Stimulated activated naive CD8-positive, alpha-beta T cell treated with anti-CD3 and anti-CD28 coated beads, Interleukin-15, amount 100 ng/mL, for 72 hours (primary cell): ENCODE results near the gene LSMEM2.

Experiments
- ATAC-seq: fragments of 150-1000 bp; cut with Tn5 transposase; 2 replicates; pipeline ENCODE4 v1.10.0; 2021; ENCODE audit warnings: mild to moderate bottlenecking, moderate library complexity
- DNase-seq, 2 donors: peaks; one replicate each; pipeline ENCODE4 v3.0.0; 2021 to 2022
- H3K27ac Mint-ChIP-seq, 2 donors: one replicate each; pipeline ENCODE4 v1.8.0; 2022; ENCODE audit warnings: mild to moderate bottlenecking in 2 of 2, mixed read lengths in 2 of 2, moderate library complexity in 2 of 2
- H3K27me3 Mint-ChIP-seq: one replicate; pipeline ENCODE4 v1.8.0; 2022; ENCODE audit warnings: mixed read lengths
- H3K4me1 Mint-ChIP-seq: one replicate; pipeline ENCODE4 v1.8.0; 2022; ENCODE audit warnings: mild to moderate bottlenecking, mixed read lengths
- H3K4me3 Mint-ChIP-seq, 2 donors: one replicate each; pipeline ENCODE4 v1.8.0; 2022; ENCODE audit warnings: mild to moderate bottlenecking in 2 of 2, mixed read lengths in 2 of 2, moderate library complexity in 1 of 2
- H3K9me3 Mint-ChIP-seq, 2 donors: one replicate each; pipeline ENCODE4 v1.8.0; 2022; ENCODE audit warnings: mixed read lengths in 2 of 2

The LSMEM2 gene

DNA sequence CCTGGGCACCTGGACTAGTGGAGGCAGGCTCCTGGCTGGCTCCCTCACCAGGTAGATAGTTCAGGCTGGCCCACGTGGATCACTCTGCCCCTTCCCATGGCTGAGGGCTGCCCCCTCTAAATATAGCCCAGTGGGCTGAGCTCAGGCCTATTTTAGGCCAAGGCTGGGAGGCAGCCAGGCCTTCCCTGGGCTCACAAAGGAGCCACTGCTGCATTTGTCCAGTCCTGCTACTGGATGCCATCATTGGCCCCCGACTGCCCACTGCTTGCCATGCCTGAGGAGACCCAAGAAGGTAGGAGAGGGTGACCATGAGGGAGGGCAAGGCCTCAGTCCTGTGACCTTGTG lies at the start of gene LSMEM2:
TSS of gene LSMEM2 (plus strand) at position 208 of the 345 bp plus-strand sequence. CDS start at position 235, 27 bp downstream.
- Mint-ChIP-seq H3K27me3 (peaks cover 47% of the 10 kb centered on the region), H3K4me1 (peaks cover 27% of the 10 kb centered on the region), H3K27ac (no peak within 1 kb of the TSS)

DNA sequence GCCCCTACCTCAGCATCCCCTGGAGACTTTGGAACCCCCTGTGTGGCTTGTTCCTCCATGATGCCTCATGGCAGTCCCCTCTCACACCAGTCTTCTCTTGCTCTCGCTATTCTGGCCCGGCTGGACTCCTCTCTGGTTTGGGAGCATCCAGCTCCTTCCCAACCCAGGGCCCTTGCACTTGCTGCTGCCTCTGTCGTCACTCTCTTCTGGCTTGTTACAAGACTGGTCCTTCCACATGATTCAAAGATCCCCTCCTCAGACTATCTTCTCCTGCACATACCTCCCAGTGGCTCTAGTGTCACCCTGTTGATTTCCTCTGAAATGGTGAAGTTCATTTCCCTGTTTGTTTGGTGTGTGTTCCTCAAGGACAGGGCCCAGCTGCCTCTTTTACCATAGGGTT lies 49.4 kb upstream of the LSMEM2 start:
- ATAC-seq (no peak), DNase-seq (no peak)
- no peak overlapping the region for H3K4me3 Mint-ChIP-seq
- no peak overlapping the region for H3K27ac Mint-ChIP-seq
- peaks cover 47% of the 10 kb centered on the region for H3K4me1 Mint-ChIP-seq
- no peaks in the 10 kb centered on the region for H3K9me3 Mint-ChIP-seq
- peaks cover 11% of the 10 kb centered on the region for H3K27me3 Mint-ChIP-seq

More for the DNA sequence above, at the start of gene LSMEM2:
- ATAC-seq (no peak), DNase-seq (no peak)
- H3K4me3 Mint-ChIP-seq, result no peak within 1 kb of the TSS
- no peaks in the 10 kb centered on the region for H3K9me3 Mint-ChIP-seq

DNA sequence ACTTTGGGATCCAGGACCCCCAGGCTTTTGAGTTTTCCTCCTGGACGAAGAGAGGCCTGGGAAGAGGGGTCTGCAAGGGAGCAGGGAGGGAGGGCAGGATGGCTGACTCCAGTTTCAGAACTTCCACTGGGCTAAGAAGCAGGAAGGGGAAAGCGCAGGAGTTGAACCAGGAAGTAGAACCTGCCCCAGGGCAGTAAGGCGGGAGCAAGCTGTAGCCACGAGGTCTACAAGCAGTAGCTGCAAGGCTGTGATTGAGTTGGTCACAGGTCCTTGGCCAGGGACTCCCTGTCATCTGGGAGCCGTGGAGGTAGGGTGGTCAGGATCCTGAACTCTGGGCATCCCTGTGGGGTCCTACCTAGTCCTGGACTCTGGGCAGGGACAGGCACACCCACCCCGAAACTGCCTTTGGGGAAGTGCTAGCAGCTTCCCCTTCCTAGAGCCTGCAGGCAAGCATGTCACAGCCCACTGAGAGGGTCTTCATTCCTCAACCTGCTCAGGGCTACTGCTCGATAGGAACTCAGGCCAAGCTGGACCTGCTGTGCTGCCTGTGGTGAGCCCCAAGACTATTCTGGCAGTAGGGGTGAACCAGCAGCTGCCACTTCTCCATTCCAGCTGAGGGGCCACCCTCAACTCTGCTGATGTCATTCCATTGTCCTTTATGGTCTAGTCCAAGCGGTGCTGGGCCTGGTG lies 48.6 kb upstream of the LSMEM2 start:
- H3K4me3 Mint-ChIP-seq, result no peak overlapping the region
- peak overlapping the region in 1 of 2 donors; percentile 23 for H3K27ac Mint-ChIP-seq
- peaks cover 49% of the 10 kb centered on the region for H3K4me1 Mint-ChIP-seq
- no peak for ATAC-seq
- H3K9me3 Mint-ChIP-seq, result no peaks in the 10 kb centered on the region
- no peak for DNase-seq
- peaks cover 4% of the 10 kb centered on the region for H3K27me3 Mint-ChIP-seq

DNA sequence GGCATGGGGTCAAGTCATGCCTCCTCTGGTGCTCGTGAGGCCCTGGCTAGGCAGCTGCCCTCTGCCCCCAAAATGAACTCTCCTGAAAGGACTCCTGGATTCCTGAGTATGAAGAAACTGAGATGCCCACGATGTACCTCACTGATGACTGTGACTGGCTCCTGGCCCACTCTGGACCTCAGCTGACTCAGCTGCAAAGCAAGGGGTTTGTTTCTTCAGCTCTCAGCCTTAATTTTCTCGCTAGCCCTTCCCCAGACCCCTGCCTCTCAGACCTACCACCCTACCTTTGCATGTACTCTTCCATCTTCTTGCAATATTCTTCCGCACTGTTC lies 48.1 kb upstream of the LSMEM2 start:
- Mint-ChIP-seq H3K27me3 (no peaks in the 10 kb centered on the region), H3K27ac (peak overlapping the region in 1 of 2 donors; percentile 23)
- no peak for DNase-seq

DNA sequence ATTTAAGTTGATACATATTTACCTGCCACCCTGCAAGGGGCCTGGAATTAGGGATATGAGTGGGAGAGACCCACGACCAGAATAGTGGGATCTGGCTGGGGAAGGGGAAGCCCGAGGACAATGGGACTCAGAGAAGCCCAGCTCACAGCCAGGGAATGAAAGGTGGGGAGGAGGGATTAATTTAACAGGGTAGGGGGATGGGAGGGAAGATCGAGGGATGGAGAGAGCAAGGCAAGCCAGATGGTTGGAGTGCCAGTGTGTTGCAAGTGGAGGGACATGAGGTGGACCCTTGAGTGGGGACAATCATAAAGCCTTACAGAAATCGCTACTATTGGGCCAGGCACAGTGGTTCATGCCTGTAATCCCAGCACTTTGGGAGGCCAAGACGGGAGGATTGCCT lies 47.3 kb upstream of the LSMEM2 start:
- H3K4me3 Mint-ChIP-seq, result no peak overlapping the region
- no peaks in the 10 kb centered on the region for H3K27me3 Mint-ChIP-seq
- no peaks in the 10 kb centered on the region for H3K9me3 Mint-ChIP-seq
- no peak for ATAC-seq
- H3K27ac Mint-ChIP-seq, result no peak overlapping the region
- peaks cover 44% of the 10 kb centered on the region for H3K4me1 Mint-ChIP-seq
- no peak for DNase-seq

More for the DNA sequence above, 48.1 kb upstream of the LSMEM2 start:
- H3K4me1 Mint-ChIP-seq, result peaks cover 50% of the 10 kb centered on the region
- no peak for ATAC-seq
- no peak overlapping the region for H3K4me3 Mint-ChIP-seq
- H3K9me3 Mint-ChIP-seq, result no peaks in the 10 kb centered on the region

DNA sequence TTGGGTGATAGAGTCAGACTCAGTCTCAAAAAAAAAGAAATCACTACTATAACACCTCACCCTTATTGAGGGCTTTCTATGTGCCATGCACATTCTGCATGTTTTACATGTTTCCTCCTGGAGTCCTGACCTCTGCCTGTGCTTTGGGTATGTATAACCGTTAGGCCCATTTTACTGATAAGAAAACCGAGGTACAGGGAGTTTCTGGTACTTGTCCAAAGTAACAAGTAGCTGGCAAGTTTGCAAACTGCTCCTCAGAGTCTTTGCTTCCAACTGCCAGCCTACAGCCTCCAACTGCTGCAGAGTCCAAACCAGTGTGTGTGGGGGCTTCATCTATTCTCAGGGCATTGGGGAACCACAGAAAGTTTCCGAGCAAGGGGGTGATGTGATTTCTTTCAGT lies 46.6 kb upstream of the LSMEM2 start:
- H3K4me3 Mint-ChIP-seq, result no peak overlapping the region
- ATAC-seq, result no peak
- H3K9me3 Mint-ChIP-seq, result no peaks in the 10 kb centered on the region
- H3K27ac Mint-ChIP-seq, result no peak overlapping the region
- H3K27me3 Mint-ChIP-seq, result no peaks in the 10 kb centered on the region
- no peak for DNase-seq
- peaks cover 40% of the 10 kb centered on the region for H3K4me1 Mint-ChIP-seq

DNA sequence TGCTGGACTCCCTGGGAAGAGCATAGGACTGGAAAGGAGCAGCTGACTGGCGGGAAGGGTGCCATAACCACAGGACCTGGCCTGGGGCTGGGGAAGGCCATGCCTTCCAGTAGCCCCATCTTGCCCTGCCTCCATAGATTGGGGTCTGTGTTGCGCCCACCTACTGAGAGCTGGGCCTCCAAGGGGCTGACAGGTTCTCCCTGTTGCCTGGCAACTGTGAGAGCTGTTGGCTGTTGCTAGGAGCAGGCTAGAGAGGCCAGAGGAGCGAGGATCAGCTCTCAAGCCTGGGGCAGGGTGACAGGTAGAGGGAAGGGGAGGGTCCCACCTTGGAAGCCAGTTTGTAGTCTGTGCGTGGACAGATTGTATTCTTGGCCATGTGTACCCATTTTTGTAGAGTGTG lies 45.7 kb upstream of the LSMEM2 start:
- DNase-seq (no peak), ATAC-seq (no peak)
- no peak overlapping the region for H3K27ac Mint-ChIP-seq
- peaks cover 38% of the 10 kb centered on the region for H3K4me1 Mint-ChIP-seq
- no peak overlapping the region for H3K4me3 Mint-ChIP-seq
- no peaks in the 10 kb centered on the region for H3K9me3 Mint-ChIP-seq
- H3K27me3 Mint-ChIP-seq, result no peaks in the 10 kb centered on the region

DNA sequence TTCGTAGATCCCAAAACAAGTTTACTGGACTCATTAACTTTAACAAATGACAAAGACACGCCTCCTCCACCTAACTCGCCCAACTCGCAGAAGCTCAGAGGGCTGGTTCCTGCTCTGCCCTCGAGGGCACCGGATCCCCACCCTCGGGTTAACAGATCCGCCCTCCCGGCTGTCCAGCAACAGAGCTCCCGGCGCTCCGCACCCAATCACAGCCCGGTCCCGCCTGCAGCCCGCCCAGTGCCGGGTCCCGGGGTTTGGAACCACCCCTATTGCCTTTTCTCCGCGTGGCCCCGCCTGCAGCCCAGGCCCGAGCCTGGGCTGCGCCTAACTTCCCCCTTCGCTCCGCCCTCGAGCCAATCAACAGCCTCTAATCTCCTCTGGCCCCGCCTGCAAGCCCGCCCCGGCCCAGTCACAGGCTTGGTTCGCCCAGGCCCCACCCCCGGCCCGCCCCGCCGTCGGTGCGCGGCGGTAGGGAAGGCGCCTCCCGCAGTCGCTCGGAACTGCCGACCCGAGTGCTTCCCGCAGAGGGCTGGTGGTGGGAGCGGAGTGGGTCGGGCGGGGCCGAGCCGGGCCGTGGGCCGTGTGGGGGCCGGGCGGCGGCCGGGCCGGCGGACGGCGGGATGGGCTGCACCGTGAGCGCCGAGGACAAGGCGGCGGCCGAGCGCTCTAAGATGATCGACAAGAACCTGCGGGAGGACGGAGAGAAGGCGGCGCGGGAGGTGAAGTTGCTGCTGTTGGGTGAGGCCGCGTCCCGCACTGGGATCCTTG lies 43.0 kb upstream of the LSMEM2 start, which contains the start of gene GNAI2:
TSS of gene GNAI2 (plus strand) at position 489 of the 768 bp plus-strand sequence. CDS start at position 621, 132 bp downstream.
- no peaks in the 10 kb centered on the region for H3K27me3 Mint-ChIP-seq
- peak within 1 kb of the TSS; percentile 96 to 97 for H3K27ac Mint-ChIP-seq
- peak; percentile 94 for ATAC-seq
- H3K9me3 Mint-ChIP-seq, result no peaks in the 10 kb centered on the region
- peak; percentile 99 for DNase-seq
- peak within 1 kb of the TSS; percentile 88 to 97 for H3K4me3 Mint-ChIP-seq
- peaks cover 57% of the 10 kb centered on the region for H3K4me1 Mint-ChIP-seq

DNA sequence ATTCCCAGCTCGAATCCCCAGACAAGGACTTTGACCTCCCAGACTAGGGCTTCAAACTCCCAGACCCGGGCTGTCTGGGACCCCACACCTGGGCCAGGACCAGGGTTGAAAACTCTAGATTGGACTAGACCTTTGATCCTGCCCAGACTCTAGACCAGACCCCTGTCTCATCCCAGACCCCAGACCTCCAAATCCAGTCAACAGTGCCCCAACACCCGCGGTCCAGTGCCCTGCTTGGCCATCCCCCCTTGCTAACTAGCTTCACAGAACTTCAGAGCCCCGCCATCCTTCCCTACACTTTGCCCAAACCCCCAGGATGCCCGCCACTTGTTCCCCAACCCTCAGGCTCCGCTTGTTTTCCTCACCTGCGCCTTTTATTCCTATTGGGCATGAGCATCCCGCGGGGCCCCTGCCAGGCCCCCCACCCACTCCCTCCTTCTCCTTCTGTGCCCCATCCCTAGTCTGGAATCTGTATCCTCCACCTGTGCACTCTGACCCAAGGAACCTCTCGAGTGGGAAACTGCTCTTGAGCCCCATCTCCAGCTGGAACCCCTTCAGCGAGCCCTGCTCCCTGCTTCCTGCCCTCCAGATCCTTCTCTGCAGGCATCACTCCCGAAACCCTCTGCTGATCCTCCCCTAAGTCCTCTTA lies 42.3 kb upstream of the LSMEM2 start:
- ATAC-seq, result no peak

DNA sequence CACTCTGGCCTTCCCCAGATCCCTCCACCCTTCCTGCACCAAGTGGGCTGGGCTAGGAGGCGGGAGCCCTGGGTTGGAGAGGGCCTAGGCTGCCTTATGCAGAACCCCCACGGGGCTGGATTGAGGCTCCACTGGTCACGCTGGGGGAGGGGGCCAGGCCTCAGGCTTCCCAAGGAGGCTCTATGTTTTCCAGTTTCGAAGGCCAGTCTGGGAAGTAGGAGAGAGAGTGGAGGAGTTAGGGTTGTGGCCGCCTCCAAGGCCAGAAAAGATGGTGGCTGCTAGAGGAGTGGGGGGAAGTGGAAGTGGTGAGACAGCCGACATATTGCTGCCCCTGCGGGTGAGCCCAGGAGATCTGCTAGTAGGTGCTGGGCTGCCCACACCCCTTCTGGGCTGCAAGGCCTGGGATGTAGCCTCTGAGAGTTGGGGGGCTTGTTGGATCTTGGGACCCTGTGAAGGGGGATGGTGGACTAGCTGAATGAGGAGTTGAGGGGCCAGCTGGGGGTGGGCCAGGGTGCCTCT lies 41.7 kb upstream of the LSMEM2 start:
- Mint-ChIP-seq H3K4me1 (peaks cover 70% of the 10 kb centered on the region), H3K27ac (peak overlapping the region; percentile 96 to 97), H3K9me3 (no peaks in the 10 kb centered on the region), H3K4me3 (peak overlapping the region; percentile 88 to 97), H3K27me3 (no peaks in the 10 kb centered on the region)
- DNase-seq (peak; percentile 39 to 45), ATAC-seq (no peak)

More for the DNA sequence above, 42.3 kb upstream of the LSMEM2 start:
- no peak for DNase-seq
- H3K4me3 Mint-ChIP-seq, result peak overlapping the region; percentile 88 to 97
- H3K4me1 Mint-ChIP-seq, result peaks cover 64% of the 10 kb centered on the region
- peak overlapping the region; percentile 96 to 97 for H3K27ac Mint-ChIP-seq
- no peaks in the 10 kb centered on the region for H3K9me3 Mint-ChIP-seq
- no peaks in the 10 kb centered on the region for H3K27me3 Mint-ChIP-seq

DNA sequence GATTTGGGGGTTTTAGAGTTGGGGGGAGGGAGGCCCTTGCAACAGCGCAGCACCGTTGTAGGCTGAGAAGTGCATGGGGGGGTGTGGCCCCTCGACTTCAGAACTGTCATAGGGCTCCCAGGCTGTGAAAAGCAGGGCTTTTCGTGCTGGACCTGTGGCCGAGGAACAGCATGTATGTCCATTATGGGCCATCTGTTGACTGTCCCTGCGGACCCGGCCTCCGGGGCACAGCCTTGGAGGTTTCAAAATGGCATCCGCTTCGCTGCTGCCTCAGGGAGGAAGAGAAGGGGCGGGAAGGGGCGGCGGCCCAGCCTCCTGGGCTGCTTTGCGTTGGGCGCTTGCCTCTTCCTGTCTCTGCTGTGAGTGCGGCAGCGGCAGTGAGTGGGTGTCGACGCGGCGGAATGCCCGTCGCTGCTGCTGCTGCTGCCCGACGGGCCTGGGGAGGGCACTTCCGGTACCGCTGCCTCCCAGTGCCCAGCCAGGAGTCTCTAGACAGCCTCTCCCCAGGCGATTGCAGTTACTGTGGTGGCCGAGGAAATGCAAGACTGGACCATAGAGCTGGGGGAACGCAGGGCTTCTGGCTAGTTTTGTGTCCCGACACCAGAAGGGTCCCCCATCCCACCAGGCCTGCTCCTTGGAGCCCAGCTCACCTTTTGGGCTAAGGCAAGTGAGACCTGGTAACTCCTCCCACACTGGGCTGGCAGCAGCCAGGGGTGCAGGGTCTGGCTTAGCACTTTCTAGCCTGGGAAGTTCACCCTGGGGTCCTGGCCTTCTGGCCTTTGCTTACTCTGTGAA lies 40.9 kb upstream of the LSMEM2 start:
- ATAC-seq, result peak; percentile 65
- Mint-ChIP-seq H3K4me1 (peaks cover 71% of the 10 kb centered on the region), H3K9me3 (no peaks in the 10 kb centered on the region), H3K27ac (peak overlapping the region; percentile 96 to 97), H3K27me3 (no peaks in the 10 kb centered on the region), H3K4me3 (peak overlapping the region; percentile 88 to 97)
- DNase-seq, result peak; percentile 85 to 89

DNA sequence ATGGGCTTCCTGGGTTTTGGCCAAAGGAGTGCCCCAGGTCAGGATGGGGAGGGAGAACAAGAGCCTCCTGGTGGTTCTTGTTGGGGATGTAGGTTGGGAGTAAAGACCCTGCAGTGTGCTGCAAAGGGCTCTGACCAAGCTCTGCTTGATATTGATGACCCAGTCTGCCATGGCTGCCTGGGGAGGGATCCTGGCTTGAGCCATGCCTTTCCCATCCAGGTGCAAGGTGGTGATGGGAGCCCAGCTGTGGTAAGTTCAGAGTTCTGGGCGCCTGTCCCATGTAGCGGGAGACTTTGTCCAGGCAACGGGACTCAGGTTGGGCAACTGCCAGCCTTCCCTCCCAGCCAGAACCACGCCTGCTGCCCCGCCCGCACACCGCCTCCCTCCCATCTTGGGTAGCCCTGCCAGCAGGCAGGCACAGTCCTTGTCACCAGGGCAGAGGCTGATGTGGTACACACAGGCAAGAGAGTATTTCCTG lies 40.3 kb upstream of the LSMEM2 start:
- H3K4me3 Mint-ChIP-seq, result peak overlapping the region; percentile 88 to 97
- peak overlapping the region in 1 of 2 donors; percentile 96 for H3K27ac Mint-ChIP-seq

DNA sequence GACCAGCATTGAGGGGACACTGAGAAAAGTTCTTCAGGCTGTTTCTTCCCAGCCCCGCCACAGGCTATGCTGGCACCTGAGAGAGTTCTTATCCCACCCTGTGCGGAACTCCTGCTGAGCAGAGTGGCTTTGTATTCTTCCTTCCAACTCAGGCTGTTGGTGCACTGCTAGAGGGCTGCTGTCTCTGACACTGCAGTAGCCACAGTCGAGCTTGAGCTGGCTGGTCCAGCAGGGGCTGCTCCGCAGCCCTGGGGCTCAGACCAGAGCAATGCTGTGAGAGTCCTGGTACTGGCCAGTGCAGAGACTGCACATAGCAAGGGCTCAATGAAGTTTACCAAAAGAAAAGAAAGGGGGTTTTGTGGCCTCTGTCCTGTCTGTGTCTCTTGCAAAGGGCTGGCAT lies 39.2 kb upstream of the LSMEM2 start:
- Mint-ChIP-seq H3K4me3 (peak overlapping the region; percentile 49 to 88), H3K27ac (peak overlapping the region; percentile 79 to 89), H3K4me1 (peaks cover 80% of the 10 kb centered on the region), H3K9me3 (no peaks in the 10 kb centered on the region), H3K27me3 (no peaks in the 10 kb centered on the region)
- ATAC-seq (no peak), DNase-seq (no peak)

More for the DNA sequence above, 40.3 kb upstream of the LSMEM2 start:
- ATAC-seq (no peak), DNase-seq (no peak)
- Mint-ChIP-seq H3K27me3 (no peaks in the 10 kb centered on the region), H3K9me3 (no peaks in the 10 kb centered on the region), H3K4me1 (peaks cover 71% of the 10 kb centered on the region)

DNA sequence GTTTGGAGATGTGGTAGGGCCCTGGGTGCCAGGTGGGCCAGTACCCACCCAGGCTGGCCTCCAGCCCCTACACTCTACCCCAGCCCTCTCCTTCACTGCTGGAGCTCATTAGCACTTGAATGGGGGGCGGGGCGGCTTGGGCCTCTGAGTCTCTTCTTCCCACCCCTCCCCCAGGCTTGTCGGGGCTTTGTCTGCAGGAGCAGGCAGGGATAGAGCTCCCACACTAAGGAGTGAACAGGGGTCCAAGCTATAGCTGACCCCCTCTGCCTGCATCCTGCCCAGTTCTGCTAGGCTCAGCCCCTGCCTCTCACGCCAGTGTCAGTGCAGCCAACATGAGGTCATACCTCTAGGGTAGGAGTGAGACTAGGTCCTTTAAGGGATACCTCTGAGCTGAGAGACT lies 37.7 kb upstream of the LSMEM2 start:
- peak overlapping the region; percentile 79 to 85 for H3K4me3 Mint-ChIP-seq
- H3K27ac Mint-ChIP-seq, result peak overlapping the region in 1 of 2 donors; percentile 94
- H3K9me3 Mint-ChIP-seq, result no peaks in the 10 kb centered on the region
- peaks cover 84% of the 10 kb centered on the region for H3K4me1 Mint-ChIP-seq
- DNase-seq, result no peak
- no peaks in the 10 kb centered on the region for H3K27me3 Mint-ChIP-seq
- no peak for ATAC-seq
